ENCODE measurements around the gene IQSEC3. TPM values are rescaled to one million over a fixed set of nuclear protein-coding genes. Genes with fewer than 3 reads are reported as not detected.
"Not testable (repeated sequence)": the region's sequence is repeated elsewhere in the genome, so short reads cannot be mapped to it uniquely, and the experiment has no call there.

Gene IQSEC3
- total RNA-seq, 1 donor from 2014 or later: under 0.01 TPM

GRCh38 chr12:177336-177979, 110.9 kb downstream of the IQSEC3 start:
- no peak for DNase-seq (ENCODE audit: low read depth in 2 of 2)

GRCh38 chr12:177980-178828, 111.6 kb downstream of the IQSEC3 start:
- DNase-seq (ENCODE audit: low read depth in 2 of 2): no peak

- DNase-seq (ENCODE audit: low read depth in 2 of 2): no peak
Measured at GRCh38 chr12:178829-179109, 112.2 kb downstream of the IQSEC3 start.

GRCh38 chr12:179131-179884, 112.7 kb downstream of the IQSEC3 start:
- peak; percentile 24 to 56 for DNase-seq (ENCODE audit: low read depth in 2 of 2)

GRCh38 chr12:179885-180284, 113.3 kb downstream of the IQSEC3 start:
- DNase-seq (ENCODE audit: low read depth in 2 of 2): no peak

GRCh38 chr12:180445-180844, 113.9 kb downstream of the IQSEC3 start:
- peak; percentile 51 to 57 for DNase-seq (ENCODE audit: low read depth in 2 of 2)

GRCh38 chr12:181921-182320, 115.4 kb downstream of the IQSEC3 start:
- no peak for DNase-seq (ENCODE audit: low read depth in 2 of 2)

GRCh38 chr12:182381-182892, 115.9 kb downstream of the IQSEC3 start:
- peak in 1 of 2 donors; percentile 50 for DNase-seq (ENCODE audit: low read depth in 2 of 2)

GRCh38 chr12:184811-185575, 118.4 kb downstream of the IQSEC3 start:
- no peak for DNase-seq (ENCODE audit: low read depth in 2 of 2)

- DNase-seq (ENCODE audit: low read depth in 2 of 2): no peak
Measured at GRCh38 chr12:185576-185955, 119.0 kb downstream of the IQSEC3 start.

- no peak for DNase-seq (ENCODE audit: low read depth in 2 of 2)
Measured at GRCh38 chr12:186006-186625, 119.5 kb downstream of the IQSEC3 start.

- not testable (repeated sequence) for DNase-seq (ENCODE audit: low read depth in 2 of 2)
Measured at GRCh38 chr12:187986-188909, 121.7 kb downstream of the IQSEC3 start.

- DNase-seq (ENCODE audit: low read depth in 2 of 2): peak; percentile 51 to 66
Measured at GRCh38 chr12:188910-189621, 122.5 kb downstream of the IQSEC3 start.

- DNase-seq (ENCODE audit: low read depth in 2 of 2): no peak
Measured at GRCh38 chr12:189622-189962, 123.0 kb downstream of the IQSEC3 start.

- DNase-seq (ENCODE audit: low read depth in 2 of 2): no peak
Measured at GRCh38 chr12:190881-191280, 124.3 kb downstream of the IQSEC3 start.

- DNase-seq (ENCODE audit: low read depth in 2 of 2): no peak
Measured at GRCh38 chr12:191541-191940, 125.0 kb downstream of the IQSEC3 start.

- peak in 1 of 2 donors; percentile 49 for DNase-seq (ENCODE audit: low read depth in 2 of 2)
Measured at GRCh38 chr12:193261-193660, 126.7 kb downstream of the IQSEC3 start.

GRCh38 chr12:194276-194675, 127.7 kb downstream of the IQSEC3 start:
- DNase-seq (ENCODE audit: low read depth in 2 of 2): no peak

GRCh38 chr12:195156-195555, 128.6 kb downstream of the IQSEC3 start:
- DNase-seq (ENCODE audit: low read depth in 2 of 2): no peak
